AG10803 (cell line): ENCODE measurements around the gene ITGA3.

Experiments used
- DNase-seq: peaks from one replicate; pipeline ENCODE4 v3.0.0; 2010; ENCODE audit warnings: low read depth
- H3K4me3 ChIP-seq: 2 replicates; pipeline ENCODE4 v1.5.1; 2011; ENCODE audit warnings: mild to moderate bottlenecking, low read length, control low read depth
- TF ChIP-seq, protein P1 (sequence below): conservative IDR thresholded peaks from 2 replicates; pipeline ENCODE4 v1.5.1; 2011; ENCODE audit warnings: mild to moderate bottlenecking, low read length, control low read depth, inconsistent platforms

The ITGA3 gene

DNA sequence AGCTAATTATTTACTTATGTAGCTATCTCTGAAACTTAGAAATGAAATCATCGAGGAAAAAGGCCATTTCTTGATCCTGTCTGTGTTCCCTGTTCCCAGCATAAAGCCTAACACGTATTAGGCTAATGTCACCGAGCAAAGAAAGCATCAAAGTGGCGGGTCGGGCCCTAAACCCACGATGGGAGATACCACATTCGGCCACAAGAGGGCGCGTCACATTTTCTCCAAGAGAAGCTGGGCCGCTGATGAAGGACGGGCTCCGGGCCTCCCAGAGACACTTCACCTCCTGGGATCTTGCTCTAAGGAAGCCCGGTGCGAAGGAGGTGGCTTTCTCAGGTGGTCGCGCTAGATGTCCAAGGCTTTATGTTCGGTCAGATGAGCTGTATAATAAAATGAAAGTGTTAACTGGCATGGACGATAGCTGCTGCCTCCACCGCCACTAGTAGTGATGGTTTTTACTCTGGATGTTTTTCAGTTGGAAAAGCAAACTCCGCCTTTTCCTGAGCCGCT is 38.4 kb downstream of the ITGA3 start:
- DNase-seq, result peak; percentile 82
- H3K4me3 ChIP-seq, result peak overlapping the region; percentile 64
- TF ChIP-seq, protein P1, sequence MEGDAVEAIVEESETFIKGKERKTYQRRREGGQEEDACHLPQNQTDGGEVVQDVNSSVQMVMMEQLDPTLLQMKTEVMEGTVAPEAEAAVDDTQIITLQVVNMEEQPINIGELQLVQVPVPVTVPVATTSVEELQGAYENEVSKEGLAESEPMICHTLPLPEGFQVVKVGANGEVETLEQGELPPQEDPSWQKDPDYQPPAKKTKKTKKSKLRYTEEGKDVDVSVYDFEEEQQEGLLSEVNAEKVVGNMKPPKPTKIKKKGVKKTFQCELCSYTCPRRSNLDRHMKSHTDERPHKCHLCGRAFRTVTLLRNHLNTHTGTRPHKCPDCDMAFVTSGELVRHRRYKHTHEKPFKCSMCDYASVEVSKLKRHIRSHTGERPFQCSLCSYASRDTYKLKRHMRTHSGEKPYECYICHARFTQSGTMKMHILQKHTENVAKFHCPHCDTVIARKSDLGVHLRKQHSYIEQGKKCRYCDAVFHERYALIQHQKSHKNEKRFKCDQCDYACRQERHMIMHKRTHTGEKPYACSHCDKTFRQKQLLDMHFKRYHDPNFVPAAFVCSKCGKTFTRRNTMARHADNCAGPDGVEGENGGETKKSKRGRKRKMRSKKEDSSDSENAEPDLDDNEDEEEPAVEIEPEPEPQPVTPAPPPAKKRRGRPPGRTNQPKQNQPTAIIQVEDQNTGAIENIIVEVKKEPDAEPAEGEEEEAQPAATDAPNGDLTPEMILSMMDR, result peak; percentile 74

DNA sequence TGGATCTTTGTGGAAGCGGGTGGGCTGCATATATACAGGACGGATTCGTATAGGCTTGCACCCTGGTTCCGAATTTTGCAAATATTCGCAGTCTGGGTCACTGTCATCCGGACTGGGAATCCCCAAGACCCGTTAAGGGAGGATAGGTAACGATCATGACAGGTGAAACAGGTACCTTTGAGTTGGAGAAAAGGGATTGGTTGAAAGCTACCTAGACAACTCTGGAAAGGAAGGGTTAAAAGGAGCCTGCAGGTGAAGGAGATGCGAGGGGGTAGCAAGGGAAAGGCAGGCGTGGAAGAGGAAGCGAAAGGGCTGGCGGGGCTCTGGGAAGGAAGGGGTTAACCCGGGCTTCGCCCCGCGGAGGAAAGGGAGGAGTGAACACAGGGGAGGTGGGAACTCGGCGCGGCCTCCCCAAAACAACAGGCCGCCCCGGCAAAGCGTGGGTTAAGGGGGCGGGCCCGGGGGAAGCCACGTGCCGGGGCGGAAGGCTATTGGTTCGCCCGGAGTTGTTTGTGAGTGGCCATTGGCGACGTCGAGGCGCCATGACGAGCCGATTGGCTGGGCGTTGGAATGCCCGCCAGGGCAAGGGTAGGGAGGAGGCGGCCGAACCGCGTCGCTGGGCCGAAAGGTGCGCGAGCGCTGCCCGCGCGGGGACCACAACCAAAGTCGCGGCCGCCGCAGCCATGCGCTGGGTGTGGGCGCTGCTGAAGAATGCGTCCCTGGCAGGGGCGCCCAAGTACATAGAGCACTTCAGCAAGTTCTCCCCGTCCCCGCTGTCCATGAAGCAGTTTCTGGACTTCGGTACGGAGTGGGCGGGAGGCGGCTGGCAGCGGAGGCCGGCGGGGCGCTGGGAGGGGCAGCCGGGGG is 39.1 kb downstream of the ITGA3 start, which contains the start of gene PDK2:
TSS of gene PDK2 (plus strand) at position 599 of the 867 bp plus-strand sequence. CDS start at position 684, 85 bp downstream.
- H3K4me3 ChIP-seq, result peak within 1 kb of the TSS; percentile 91
- peak; percentile 95 for DNase-seq
- TF ChIP-seq, protein P1, result no peak; the same call in 1 of the 2 replicates

DNA sequence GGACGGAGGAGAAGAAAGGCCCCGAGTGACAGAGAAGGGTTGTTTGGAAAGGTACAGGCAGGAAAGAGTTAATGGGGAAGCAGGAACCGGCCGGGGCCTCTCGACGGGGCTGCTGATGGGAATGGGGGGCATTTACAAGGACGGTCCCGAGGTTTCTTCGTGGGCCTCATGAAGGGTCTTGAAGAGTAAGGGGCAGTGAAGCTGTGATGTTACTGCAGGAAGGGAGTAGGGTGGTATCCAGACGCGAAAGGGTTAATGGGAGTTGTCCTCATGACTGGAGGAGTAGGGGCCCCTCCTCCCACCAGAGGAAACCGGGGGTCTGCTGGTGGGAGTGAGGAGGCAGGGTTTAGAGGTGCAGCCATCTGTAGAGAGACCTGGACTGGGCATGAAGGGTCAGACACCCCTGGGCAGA is 39.7 kb downstream of the ITGA3 start:
- TF ChIP-seq, protein P1, result no peak
- H3K4me3 ChIP-seq, result peak overlapping the region; percentile 91
- no peak for DNase-seq

DNA sequence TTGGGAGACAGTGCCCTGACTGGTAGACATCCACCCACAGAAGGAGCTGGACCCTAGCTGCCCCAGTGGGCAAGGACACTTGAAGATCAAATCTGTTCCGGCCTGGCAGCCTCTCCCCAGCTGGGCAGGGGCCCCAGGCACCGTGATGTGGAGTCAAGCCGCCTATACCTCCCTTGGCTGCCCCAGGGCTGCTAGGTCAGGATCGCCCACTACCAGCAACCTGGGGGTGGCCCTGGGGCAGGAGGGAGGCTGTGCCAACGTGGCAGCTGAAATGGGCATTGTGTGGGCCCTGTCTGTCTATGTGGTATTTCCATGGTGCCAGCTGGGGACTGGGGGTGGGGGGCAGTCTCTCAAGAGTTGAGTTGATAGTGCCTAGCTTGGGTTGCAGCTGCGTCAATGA is 40.2 kb downstream of the ITGA3 start:
- H3K4me3 ChIP-seq, result peak overlapping the region; percentile 91
- no peak for DNase-seq
- TF ChIP-seq, protein P1, result no peak

DNA sequence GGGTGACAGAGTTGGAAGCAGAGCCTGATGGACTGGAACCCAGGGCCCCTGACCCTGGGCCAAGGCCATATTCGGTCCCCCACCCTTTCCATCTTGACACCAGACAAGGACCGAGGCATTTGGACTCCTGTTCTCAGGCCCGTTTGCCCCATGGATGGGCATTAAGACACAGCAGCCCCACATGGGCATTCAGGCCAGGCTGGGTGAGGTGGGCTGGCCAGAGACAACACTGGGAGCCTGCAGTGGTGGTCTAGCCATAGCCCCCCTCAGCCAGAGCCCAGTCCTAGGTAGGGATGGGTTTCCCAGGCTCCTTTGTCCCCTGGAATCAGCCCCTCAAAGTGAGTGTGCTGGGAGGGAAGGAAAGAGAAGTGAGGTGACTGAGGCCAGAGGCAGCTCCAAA is 40.8 kb downstream of the ITGA3 start:
- TF ChIP-seq, protein P1, result no peak
- no peak for DNase-seq
- peak overlapping the region; percentile 91; the same call in 1 of the 2 replicates for H3K4me3 ChIP-seq

DNA sequence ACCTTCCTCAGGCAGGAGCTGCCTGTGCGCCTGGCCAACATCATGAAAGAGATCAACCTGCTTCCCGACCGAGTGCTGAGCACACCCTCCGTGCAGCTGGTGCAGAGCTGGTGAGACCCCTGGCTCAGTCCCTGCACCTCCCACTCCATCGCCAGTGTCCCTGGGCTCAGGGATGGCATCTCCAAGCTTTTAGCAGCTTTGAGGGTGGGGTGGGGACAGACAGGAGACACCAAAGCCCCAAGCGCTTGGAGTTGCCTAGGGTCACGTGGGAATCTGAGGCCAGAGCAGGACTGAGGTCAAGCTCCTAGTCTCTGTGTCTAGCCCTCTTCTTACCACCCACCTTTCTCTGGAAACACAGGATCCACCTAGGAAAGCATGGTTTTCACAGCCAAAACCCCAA is 41.5 kb downstream of the ITGA3 start:
- DNase-seq, result no peak

More for the DNA sequence above, 41.5 kb downstream of the ITGA3 start:
- TF ChIP-seq, protein P1, result no peak
- H3K4me3 ChIP-seq, result no peak overlapping the region
